OCI-LY1 (cell line): ENCODE measurements around the gene RBP3.

Experiments used
- H2AFZ ChIP-seq: fragments of 200-600 bp; sonication (generic), shearing (Covaris generic); 2 replicates; pipeline ENCODE4 v1.6.0; 2014; ENCODE audit warnings: antibody characterized with exemption, mild to moderate bottlenecking, low read length
- H3F3A ChIP-seq: fragments of 200-600 bp; sonication (generic), shearing (Covaris generic); 2 replicates; pipeline ENCODE4 v1.6.0; 2014; ENCODE audit warnings: mild to moderate bottlenecking, antibody characterized with exemption, low read length, moderate library complexity; ENCODE audit not compliant: insufficient read depth
- H3K27ac ChIP-seq: fragments of 200-600 bp; sonication (generic); 2 replicates; pipeline ENCODE4 v1.5.1; 2014; ENCODE audit warnings: low read length, mixed run types, mild to moderate bottlenecking, low read depth; ENCODE audit not compliant: poor library complexity, severe bottlenecking
- H3K27me3 ChIP-seq: fragments of 200-600 bp; sonication (generic); 2 replicates; pipeline ENCODE4 v1.6.0; 2014; ENCODE audit warnings: antibody characterized with exemption, mild to moderate bottlenecking, low read length, moderate library complexity; ENCODE audit not compliant: insufficient read depth
- H3K36me3 ChIP-seq: fragments of 200-600 bp; sonication (generic); 2 replicates; pipeline ENCODE4 v1.6.1; 2014; ENCODE audit warnings: mild to moderate bottlenecking, antibody characterized with exemption, low read length, moderate library complexity, mixed read lengths; ENCODE audit not compliant: insufficient read depth
- H3K4me1 ChIP-seq: fragments of 200-600 bp; sonication (generic); 2 replicates; pipeline ENCODE4 v1.5.1; 2014; ENCODE audit warnings: mild to moderate bottlenecking, low read length, moderate library complexity; ENCODE audit not compliant: insufficient read depth, severe bottlenecking
- H3K4me2 ChIP-seq: fragments of 200-600 bp; sonication (generic), shearing (Covaris generic); 2 replicates; pipeline ENCODE4 v1.6.1; 2014; ENCODE audit warnings: low read length
- H3K4me3 ChIP-seq: fragments of 200-600 bp; sonication (generic); 2 replicates; pipeline ENCODE4 v1.5.1; 2014; ENCODE audit warnings: low read length, low read depth, mild to moderate bottlenecking, mixed read lengths; ENCODE audit not compliant: poor library complexity, severe bottlenecking
- H3K79me2 ChIP-seq: fragments of 200-600 bp; shearing (Covaris generic); 2 replicates; pipeline ENCODE4 v1.6.1; 2016; ENCODE audit warnings: mixed run types, low read length, mixed read lengths; ENCODE audit not compliant: insufficient read depth
- H3K9ac ChIP-seq: fragments of 200-600 bp; sonication (generic), shearing (Covaris generic); 2 replicates; pipeline ENCODE4 v1.6.1; 2014; ENCODE audit warnings: mild to moderate bottlenecking, low read length, mixed read lengths
- H3K9me2 ChIP-seq: fragments of 200-600 bp; sonication (generic), shearing (Covaris generic); 2 replicates; pipeline ENCODE4 v1.6.1; 2014; ENCODE audit warnings: low read depth, mild to moderate bottlenecking, low read length, mixed read lengths
- H3K9me3 ChIP-seq: fragments of 200-600 bp; shearing (Covaris generic); 2 replicates; pipeline ENCODE4 v1.6.1; 2014; ENCODE audit warnings: low read length, mixed read lengths
- H4K20me1 ChIP-seq: fragments of 200-600 bp; sonication (generic), shearing (Covaris generic); 2 replicates; pipeline ENCODE4 v1.6.0; 2016; ENCODE audit warnings: mild to moderate bottlenecking, low read length; ENCODE audit not compliant: insufficient read depth
- EZH2 ChIP-seq: fragments of 200-600 bp; sonication (generic), shearing (Covaris generic); IDR thresholded peaks from 2 replicates; pipeline ENCODE4 v1.8.0; 2017; ENCODE audit warnings: borderline replicate concordance, mixed run types, mild to moderate bottlenecking, antibody characterized with exemption, low read length, moderate library complexity, mixed read lengths
- TF ChIP-seq, protein P1 (sequence below): fragments of 200-600 bp; sonication (generic), shearing (Covaris generic); IDR thresholded peaks from 2 replicates; pipeline ENCODE4 v1.5.1; 2017; ENCODE audit warnings: mild to moderate bottlenecking, antibody characterized with exemption, low read length, moderate library complexity, mixed read lengths

RBP3 gene

DNA sequence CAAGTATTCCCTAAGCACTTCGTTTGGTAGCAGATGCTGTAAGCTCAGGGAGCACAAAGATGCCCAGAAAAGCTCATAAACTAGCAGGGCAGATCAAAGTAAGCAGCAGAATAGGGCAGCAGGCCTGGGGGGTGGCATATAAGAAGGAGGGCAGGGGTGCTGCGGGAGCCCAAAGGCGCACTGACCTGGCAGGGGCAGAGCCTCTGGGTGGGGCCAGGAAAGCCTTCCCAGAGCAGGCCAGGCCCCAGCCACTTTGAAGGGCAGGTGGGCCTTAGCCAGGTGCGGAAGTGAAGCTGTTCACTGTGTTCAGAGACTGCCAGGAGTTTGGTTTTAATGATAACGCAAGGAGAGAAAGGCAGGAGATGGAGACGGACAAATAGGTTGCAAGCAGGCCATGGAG, 44.3 kb upstream of the RBP3 start:
- no peaks in the 10 kb centered on the region for H3K36me3 ChIP-seq
- no peaks in the 10 kb centered on the region for H3F3A ChIP-seq
- no peak overlapping the region for H3K4me3 ChIP-seq
- H3K9me2 ChIP-seq = no peaks in the 10 kb centered on the region
- H4K20me1 ChIP-seq = no peaks in the 10 kb centered on the region
- H3K9ac ChIP-seq = no peak overlapping the region
- no peaks in the 10 kb centered on the region for H3K4me1 ChIP-seq
- no peaks in the 10 kb centered on the region for H3K27me3 ChIP-seq
- no peak overlapping the region for H2AFZ ChIP-seq
- TF ChIP-seq, protein P1, sequence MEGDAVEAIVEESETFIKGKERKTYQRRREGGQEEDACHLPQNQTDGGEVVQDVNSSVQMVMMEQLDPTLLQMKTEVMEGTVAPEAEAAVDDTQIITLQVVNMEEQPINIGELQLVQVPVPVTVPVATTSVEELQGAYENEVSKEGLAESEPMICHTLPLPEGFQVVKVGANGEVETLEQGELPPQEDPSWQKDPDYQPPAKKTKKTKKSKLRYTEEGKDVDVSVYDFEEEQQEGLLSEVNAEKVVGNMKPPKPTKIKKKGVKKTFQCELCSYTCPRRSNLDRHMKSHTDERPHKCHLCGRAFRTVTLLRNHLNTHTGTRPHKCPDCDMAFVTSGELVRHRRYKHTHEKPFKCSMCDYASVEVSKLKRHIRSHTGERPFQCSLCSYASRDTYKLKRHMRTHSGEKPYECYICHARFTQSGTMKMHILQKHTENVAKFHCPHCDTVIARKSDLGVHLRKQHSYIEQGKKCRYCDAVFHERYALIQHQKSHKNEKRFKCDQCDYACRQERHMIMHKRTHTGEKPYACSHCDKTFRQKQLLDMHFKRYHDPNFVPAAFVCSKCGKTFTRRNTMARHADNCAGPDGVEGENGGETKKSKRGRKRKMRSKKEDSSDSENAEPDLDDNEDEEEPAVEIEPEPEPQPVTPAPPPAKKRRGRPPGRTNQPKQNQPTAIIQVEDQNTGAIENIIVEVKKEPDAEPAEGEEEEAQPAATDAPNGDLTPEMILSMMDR = no peak
- TF ChIP-seq EZH2 = no peak
- no peaks in the 10 kb centered on the region for H3K9me3 ChIP-seq
- no peak overlapping the region for H3K4me2 ChIP-seq
- H3K79me2 ChIP-seq = no peaks in the 10 kb centered on the region
- no peak overlapping the region for H3K27ac ChIP-seq

DNA sequence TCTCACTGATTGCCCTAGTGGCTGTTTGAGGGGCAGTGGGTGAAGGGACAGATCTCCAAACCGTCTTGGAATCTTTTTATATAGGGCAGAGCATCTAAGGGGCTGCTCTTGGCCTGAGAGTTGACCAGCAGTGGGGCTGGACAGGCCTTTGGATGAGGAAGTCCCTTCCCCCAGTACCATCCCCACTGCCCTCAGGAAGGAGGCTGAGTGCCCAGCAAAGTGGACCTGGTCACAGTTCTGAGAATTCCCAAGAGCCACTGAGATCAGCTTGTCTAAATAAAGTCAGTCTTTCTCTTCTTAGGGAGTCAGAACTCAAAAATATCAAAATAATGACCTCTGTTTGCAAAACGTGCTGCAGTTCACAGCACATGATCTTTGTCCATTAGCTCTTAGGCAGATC, 42.6 kb upstream of the RBP3 start:
- H3K9ac ChIP-seq = no peak overlapping the region
- no peaks in the 10 kb centered on the region for H3F3A ChIP-seq
- H3K9me3 ChIP-seq = no peaks in the 10 kb centered on the region
- H3K27me3 ChIP-seq = no peaks in the 10 kb centered on the region
- no peaks in the 10 kb centered on the region for H3K79me2 ChIP-seq
- H3K9me2 ChIP-seq = no peaks in the 10 kb centered on the region
- H3K4me3 ChIP-seq = no peak overlapping the region
- no peaks in the 10 kb centered on the region for H3K4me1 ChIP-seq
- H3K4me2 ChIP-seq = no peak overlapping the region
- TF ChIP-seq EZH2 = no peak
- TF ChIP-seq, protein P1 = no peak
- no peak overlapping the region for H2AFZ ChIP-seq
- H3K27ac ChIP-seq = no peak overlapping the region
- no peaks in the 10 kb centered on the region for H3K36me3 ChIP-seq
- no peaks in the 10 kb centered on the region for H4K20me1 ChIP-seq

DNA sequence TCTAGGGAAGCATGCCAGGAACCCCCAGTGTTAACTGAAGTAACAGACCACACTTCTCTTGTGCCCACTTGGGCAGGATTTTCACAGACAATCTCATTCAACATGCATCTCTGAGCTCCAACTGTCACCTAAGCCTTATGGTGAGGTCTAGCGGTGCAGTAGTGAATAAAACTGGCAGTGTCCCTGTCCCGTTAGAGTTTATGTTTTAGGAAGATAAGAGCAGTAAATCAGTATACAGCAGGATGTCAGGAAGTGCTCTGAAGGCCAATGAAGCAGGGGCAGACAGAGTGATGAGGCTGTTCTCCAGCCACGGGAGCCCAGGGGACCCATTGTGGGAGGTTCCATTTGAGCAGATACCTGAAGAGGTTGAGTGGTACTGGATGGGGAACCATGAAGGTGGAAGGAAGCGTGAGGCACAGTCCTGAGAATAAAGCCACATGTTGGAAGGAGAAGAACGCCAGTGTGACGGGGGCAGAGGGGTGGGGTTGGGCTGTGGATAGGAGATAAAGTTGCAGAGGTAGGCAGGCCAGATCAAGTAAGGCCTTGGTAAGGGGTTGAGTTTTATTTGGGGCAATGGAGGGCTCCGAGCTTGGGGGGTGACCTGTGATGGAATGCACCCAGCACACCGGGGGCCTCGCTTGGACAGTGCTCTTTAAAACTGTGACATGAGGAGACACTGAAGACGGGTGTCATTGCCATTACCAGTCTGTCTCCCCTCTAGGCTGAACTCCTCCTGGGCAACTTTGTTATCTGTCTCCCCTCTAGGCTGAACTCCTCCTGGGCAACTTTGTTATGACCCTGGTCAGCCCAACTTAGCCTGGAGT, 41.6 kb upstream of the RBP3 start:
- H3K9me3 ChIP-seq = no peaks in the 10 kb centered on the region
- H3F3A ChIP-seq = no peaks in the 10 kb centered on the region
- H3K4me1 ChIP-seq = no peaks in the 10 kb centered on the region
- H3K36me3 ChIP-seq = no peaks in the 10 kb centered on the region
- no peak overlapping the region for H3K4me2 ChIP-seq
- no peak for TF ChIP-seq EZH2
- TF ChIP-seq, protein P1 = no peak
- H3K9ac ChIP-seq = no peak overlapping the region
- H3K79me2 ChIP-seq = no peaks in the 10 kb centered on the region
- H2AFZ ChIP-seq = no peak overlapping the region
- H3K4me3 ChIP-seq = no peak overlapping the region
- H3K9me2 ChIP-seq = no peaks in the 10 kb centered on the region
- no peaks in the 10 kb centered on the region for H3K27me3 ChIP-seq
- H3K27ac ChIP-seq = no peak overlapping the region
- no peaks in the 10 kb centered on the region for H4K20me1 ChIP-seq
